Adrenal gland (tissue), 12 donors: Measurements from ENCODE around the gene EGLN2. TPM values are rescaled to one million over a fixed set of nuclear protein-coding genes. Genes with fewer than 3 reads are reported as not detected.
"Not testable (repeated sequence)": the region's sequence is repeated elsewhere in the genome, so short reads cannot be mapped to it uniquely, and the experiment has no call there.

Experiments
- DNase-seq, 7 donors: peaks; one replicate each; pipeline ENCODE4 v3.0.0-alpha.2; 2019 to 2020
- H3K27ac ChIP-seq, 5 donors: fragments of 200-600 bp; sonication (generic) in 4 of 5; 1 replicate in 3 of 5; 2 replicates in 2 of 5; pipeline versions ENCODE4 v1.5.1 to v1.8.0; 2016 to 2020; ENCODE audit warnings: mild to moderate bottlenecking in 1 of 5
- H3K27me3 ChIP-seq: fragments of 200-600 bp; 2 replicates; pipeline ENCODE4 v1.8.0; 2021
- H3K36me3 ChIP-seq, 2 donors: fragments of 200-600 bp; replicated peaks in 1 of 2; 1 replicate in 1 of 2; 2 replicates in 1 of 2; pipeline versions ENCODE4 v1.5.1 to v1.8.0; 2018 to 2022
- H3K4me1 ChIP-seq, 2 donors: fragments of 200-600 bp; replicated peaks in 1 of 2; 1 replicate in 1 of 2; 2 replicates in 1 of 2; pipeline versions ENCODE4 v1.5.1 to v1.8.0; 2018 to 2021
- H3K4me3 ChIP-seq, 4 donors: fragments of 200-600 bp; sonication (generic) in 3 of 4; one replicate each; pipeline ENCODE4 v1.5.1; 2016 to 2018
- H3K9me3 ChIP-seq, 3 donors: fragments of 200-600 bp; sonication (generic) in 1 of 3; replicated peaks in 1 of 3; 1 replicate in 2 of 3; 2 replicates in 1 of 3; pipeline versions ENCODE4 v1.5.1 to v1.8.0; 2016 to 2021
- POLR2A ChIP-seq, 2 donors: fragments of 450-650 bp; IDR thresholded peaks; one replicate each; pipeline ENCODE4 v1.6.1; 2017; ENCODE audit warnings: antibody characterized with exemption in 2 of 2, mild to moderate bottlenecking in 2 of 2, moderate library complexity in 1 of 2
- WGBS, 4 donors: extraction: QIAGEN DNeasy Blood & Tissue Kit in 2 of 4; methylation state at CpG; one replicate each; pipeline versions ENCODE4 v1.1.5 to v1.1.7; 2013 to 2017; 5-methylcytosine and 5-hydroxymethylcytosine counted together
- intact Hi-C, 2 donors: fragments of 100-400 bp; cut with DNase I; formaldehyde crosslinking; loops; one replicate each; pipeline versions ENCODE4 v1.14.1 to v1.15.0; 2022 to 2023
- polyA plus RNA-seq, 3 donors: library from polyadenylated mRNA; stranded (reverse); fragments of 200-250 nt in 2 of 3; fragments of 350-450 nt in 1 of 3; fragmentation: Illumina TruSeq in 1 of 3; extraction: RNeasy Lipid Tissue Mini Kit (QIAGEN cat#74804) in 1 of 3; gene quantifications; one replicate each; pipeline ENCODE4 v1.2.3, GENCODE V29; 2013 to 2014
- total RNA-seq, 9 donors: library from RNA; depleted of rRNA in 4 of 9; stranded (reverse); fragments of >200 nt in 4 of 9; fragments of 120-200 nt in 1 of 9; fragmentation: NEBNext Ultra II Directional in 1 of 9; extraction: Animal tissue kit (Norgen Biotek cat#: 25700) in 1 of 9; gene quantifications; one replicate each; pipeline versions ENCODE4 v1.1.0 to v1.2.4, GENCODE V29; 2013 to 2023
- TF ChIP-seq, protein P1 (sequence below), 6 experiments: fragments of 450-650 bp in 4 of 6; fragments of 200-600 bp in 2 of 6; sonication (generic) in 1 of 6; IDR thresholded peaks; 1 replicate in 5 of 6; 2 replicates in 1 of 6; pipeline versions ENCODE4 v1.5.1 to v1.8.0; 2016 to 2021; ENCODE audit warnings: antibody characterized with exemption in 6 of 6, mild to moderate bottlenecking in 2 of 6, moderate library complexity in 1 of 6
- donor health status: healthy with polysubstance abuse.
- donor health status: Bipolar disorder and iron deficiency.
- donor health status: DM: yes; HTN: yes; CAD: no.
- donor health status: DM: no; HTN: no; CAD: no.
- donor health status: DM: no; HTN: no; CAD: no.
- donor health status: DM: yes; HTN: yes; CAD: no.

EGLN2 gene
- total and polyA plus RNA-seq, 12 donors = 53.1 to 169 (median 104) TPM

DNA sequence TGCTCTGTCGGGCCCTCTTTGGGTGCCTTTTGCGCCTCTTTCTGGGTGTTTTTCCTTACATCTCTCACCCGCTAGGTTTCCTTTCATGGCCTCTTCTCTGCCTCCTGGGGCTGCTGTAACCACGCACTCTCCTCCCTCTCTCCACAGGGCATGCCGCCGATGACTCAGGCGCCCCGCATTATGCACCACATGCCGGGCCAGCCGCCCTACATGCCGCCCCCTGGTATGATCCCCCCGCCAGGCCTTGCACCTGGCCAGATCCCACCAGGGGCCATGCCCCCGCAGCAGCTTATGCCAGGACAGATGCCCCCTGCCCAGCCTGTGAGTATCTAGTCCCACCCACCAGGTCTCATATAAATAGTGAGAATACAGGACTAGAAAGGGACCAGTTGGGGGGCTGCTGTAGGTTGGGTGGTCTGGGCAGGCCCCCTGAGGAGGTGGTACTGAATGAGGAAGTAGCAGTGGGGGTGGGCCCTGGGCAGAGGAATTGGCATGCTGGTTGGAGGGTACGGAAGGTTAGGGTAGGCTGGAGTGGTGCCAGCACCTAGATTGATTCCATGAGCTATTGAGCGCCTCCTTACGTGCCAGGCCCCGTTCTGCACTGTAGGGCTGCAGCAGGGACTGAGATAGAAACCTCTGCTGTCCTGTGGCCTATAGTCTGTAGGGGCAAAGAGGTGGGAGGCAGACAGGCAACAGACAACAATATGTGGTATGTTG is 36.1 kb upstream of the EGLN2 start:
- H3K27me3 ChIP-seq = no peaks in the 10 kb centered on the region
- no peak for DNase-seq
- H3K27ac ChIP-seq = peak overlapping the region in 1 of 5 donors; percentile 7
- no peak for TF ChIP-seq POLR2A (IDR thresholded peaks at IDR 0.05)
- TF ChIP-seq, protein P1, sequence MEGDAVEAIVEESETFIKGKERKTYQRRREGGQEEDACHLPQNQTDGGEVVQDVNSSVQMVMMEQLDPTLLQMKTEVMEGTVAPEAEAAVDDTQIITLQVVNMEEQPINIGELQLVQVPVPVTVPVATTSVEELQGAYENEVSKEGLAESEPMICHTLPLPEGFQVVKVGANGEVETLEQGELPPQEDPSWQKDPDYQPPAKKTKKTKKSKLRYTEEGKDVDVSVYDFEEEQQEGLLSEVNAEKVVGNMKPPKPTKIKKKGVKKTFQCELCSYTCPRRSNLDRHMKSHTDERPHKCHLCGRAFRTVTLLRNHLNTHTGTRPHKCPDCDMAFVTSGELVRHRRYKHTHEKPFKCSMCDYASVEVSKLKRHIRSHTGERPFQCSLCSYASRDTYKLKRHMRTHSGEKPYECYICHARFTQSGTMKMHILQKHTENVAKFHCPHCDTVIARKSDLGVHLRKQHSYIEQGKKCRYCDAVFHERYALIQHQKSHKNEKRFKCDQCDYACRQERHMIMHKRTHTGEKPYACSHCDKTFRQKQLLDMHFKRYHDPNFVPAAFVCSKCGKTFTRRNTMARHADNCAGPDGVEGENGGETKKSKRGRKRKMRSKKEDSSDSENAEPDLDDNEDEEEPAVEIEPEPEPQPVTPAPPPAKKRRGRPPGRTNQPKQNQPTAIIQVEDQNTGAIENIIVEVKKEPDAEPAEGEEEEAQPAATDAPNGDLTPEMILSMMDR (IDR thresholded peaks at IDR 0.05) = no peak
- H3K4me1 ChIP-seq = no peaks in the 10 kb centered on the region
- intact Hi-C loops = no loop called here
- H3K4me3 ChIP-seq = no peak overlapping the region
- H3K36me3 ChIP-seq = peaks cover 0 to 91% of the 10 kb centered on the region in 2 donors
- WGBS, 4 donors = 85 to 90% (median 88%) methylated on average over 17 of the region's 17 CpGs
- no peaks in the 10 kb centered on the region for H3K9me3 ChIP-seq

DNA sequence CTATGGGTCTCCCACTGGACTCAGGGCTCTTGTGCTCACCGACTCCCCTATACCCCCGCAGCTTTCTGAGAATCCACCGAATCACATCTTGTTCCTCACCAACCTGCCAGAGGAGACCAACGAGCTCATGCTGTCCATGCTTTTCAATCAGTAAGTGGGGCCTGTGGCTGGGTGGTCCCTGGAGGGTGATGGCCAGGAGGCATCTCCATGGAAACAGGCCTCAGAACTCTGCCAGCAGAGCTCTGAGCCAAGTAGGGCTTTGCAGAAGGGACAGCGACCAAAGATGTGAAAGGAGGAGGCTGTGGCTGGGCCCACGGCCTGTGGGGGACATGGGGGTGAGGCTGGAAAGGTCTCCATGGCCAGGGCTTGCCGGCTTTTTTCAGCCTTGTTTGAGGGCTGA is 35.5 kb upstream of the EGLN2 start:
- H3K27me3 ChIP-seq = no peaks in the 10 kb centered on the region
- H3K4me3 ChIP-seq = no peak overlapping the region
- no peak overlapping the region for H3K27ac ChIP-seq
- intact Hi-C loops = no loop called here
- H3K4me1 ChIP-seq = no peaks in the 10 kb centered on the region
- no peaks in the 10 kb centered on the region for H3K9me3 ChIP-seq
- no peak for TF ChIP-seq POLR2A (IDR thresholded peaks at IDR 0.05)
- TF ChIP-seq, protein P1 (IDR thresholded peaks at IDR 0.05) = no peak
- WGBS, 4 donors = 89 to 96% (median 93%) methylated on average over 6 to 7 of the region's 7 CpGs
- no peak for DNase-seq
- H3K36me3 ChIP-seq = peaks cover 0 to 85% of the 10 kb centered on the region in 2 donors

DNA sequence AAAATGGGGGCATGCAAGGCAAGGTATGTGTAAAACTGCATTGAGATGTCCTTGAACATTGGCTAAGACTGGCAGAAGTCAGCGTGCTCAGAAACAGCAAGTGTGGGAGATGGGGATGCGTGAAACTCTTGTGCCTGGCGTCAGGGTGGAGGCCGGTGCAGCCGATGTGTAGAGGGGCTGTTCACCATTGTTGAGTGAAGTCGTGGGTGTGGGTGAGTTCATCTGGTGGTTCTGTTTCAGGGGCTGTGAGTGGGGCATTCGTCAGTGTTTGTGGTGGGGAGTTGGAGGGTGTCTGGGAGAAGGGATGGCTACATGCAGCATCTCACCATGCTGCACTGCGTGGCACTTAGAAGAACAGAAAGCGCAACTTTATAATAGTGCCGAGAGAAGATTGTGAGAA is 35.0 kb upstream of the EGLN2 start:
- no peak overlapping the region for H3K27ac ChIP-seq

DNA sequence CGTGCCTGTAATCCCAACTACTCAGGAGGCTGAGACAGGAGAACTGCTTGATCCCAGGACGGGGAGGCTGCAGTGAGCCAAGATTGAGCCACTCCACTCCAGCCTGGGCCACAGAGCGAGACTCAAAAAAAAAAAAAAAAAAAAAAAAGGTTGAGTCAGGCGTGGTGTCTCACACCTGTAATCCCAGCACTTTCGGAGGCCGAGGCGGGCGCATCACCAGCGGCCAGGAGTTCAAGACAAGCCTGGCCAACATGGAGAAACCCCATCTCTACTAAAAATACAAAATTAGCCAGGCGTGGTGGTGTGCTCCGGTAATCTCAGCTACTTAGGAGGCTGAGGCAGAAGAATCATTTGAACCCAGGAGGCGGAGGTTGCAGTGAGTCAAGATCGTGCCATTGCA is 32.6 kb upstream of the EGLN2 start:
- peaks cover 0 to 58% of the 10 kb centered on the region in 2 donors for H3K36me3 ChIP-seq
- H3K9me3 ChIP-seq, H3K4me3 ChIP-seq, H3K27me3 ChIP-seq, intact Hi-C loops, H3K4me1 ChIP-seq, DNase-seq, H3K27ac ChIP-seq: not testable (repeated sequence)
- WGBS, 4 donors = 91 to 98% (median 96%) methylated on average over 12 to 13 of the region's 13 CpGs

More for the DNA sequence above, 35.0 kb upstream of the EGLN2 start:
- DNase-seq = no peak
- Histone ChIP-seq H3K4me1 (no peaks in the 10 kb centered on the region), H3K36me3 (peaks cover 0 to 81% of the 10 kb centered on the region in 2 donors), H3K4me3 (no peak overlapping the region), H3K27me3 (no peaks in the 10 kb centered on the region), H3K9me3 (no peaks in the 10 kb centered on the region)
- TF ChIP-seq POLR2A (IDR thresholded peaks at IDR 0.05) = no peak
- TF ChIP-seq, protein P1 (IDR thresholded peaks at IDR 0.05) = no peak
- intact Hi-C loops = no loop called here
- 88 to 93% (median 91%) methylated on average over 10 of the region's 10 CpGs for WGBS, 4 donors

DNA sequence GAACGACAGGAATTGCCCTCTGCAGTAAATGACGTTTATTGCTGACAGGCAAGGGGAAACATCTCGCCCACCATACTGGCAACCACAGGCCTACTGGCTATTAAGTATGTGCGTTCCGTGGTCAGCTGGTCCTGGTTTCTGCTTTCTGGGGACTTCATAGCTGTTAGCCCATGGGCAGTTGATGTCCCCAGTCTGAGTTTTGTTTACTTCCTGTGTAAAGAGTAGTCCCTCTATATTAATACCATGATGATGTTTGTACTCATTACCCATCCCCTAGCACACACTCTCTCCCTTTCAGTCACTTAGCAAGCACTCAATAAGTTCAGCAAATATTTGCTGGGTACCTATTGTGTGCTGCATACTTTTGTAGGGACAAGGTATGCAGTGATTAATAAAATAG is 30.1 kb upstream of the EGLN2 start:
- intact Hi-C loops = no loop called here
- Histone ChIP-seq H3K27me3 (no peaks in the 10 kb centered on the region), H3K4me1 (no peaks in the 10 kb centered on the region), H3K27ac (no peak overlapping the region), H3K36me3 (peaks cover 0 to 33% of the 10 kb centered on the region in 2 donors), H3K9me3 (no peaks in the 10 kb centered on the region), H3K4me3 (no peak overlapping the region)
- no peak for TF ChIP-seq POLR2A (IDR thresholded peaks at IDR 0.05)
- TF ChIP-seq, protein P1 (IDR thresholded peaks at IDR 0.05) = no peak
- DNase-seq = no peak
- WGBS, 4 donors = 51 to 82% (median 77%) methylated on average over 5 of the region's 5 CpGs

DNA sequence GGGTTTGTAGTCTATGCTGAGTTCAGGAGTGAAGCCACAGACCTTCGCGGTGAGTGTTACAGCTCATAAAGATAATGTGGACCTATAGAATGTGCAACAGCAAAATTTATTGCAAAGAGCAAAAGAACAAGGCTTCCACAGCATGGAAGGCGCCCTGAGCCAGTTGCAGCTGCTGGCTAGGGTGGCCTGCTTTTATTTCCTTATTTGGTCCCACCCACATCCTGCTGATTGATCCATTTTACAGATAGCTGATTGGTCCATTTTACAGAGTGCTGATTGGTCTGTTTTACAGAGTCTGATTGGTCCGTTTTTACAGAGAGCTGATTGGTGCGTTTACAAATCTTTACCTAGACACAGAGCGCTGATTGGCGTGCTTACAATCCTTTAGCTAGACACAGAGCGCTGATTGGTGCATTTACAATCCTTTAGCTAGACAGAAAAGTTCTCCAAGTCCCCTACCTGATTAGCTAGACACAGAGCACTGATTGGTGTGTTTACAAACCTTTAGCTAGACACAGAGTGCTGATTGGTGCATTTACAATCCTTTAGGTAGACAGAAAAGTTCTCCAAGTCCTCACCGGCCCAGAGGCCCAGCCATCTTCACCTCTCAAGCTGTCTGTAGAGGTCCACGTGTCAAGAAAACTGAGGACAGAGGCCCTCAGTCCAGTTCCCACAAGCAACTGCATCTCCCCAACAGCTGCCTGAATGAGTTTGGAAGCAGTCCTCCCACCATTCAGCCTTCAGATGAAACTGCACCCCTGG is 27.7 kb upstream of the EGLN2 start:
- H3K27ac ChIP-seq, intact Hi-C loops, H3K4me1 ChIP-seq, DNase-seq, H3K9me3 ChIP-seq, H3K36me3 ChIP-seq, H3K27me3 ChIP-seq, H3K4me3 ChIP-seq: not testable (repeated sequence)
- WGBS, 4 donors = 94 to 95% (median 94%) methylated on average over 7 to 10 of the region's 10 CpGs
